GM12878 (cell line): ENCODE results near the gene IFI6. TPM values are rescaled to one million over a fixed set of nuclear protein-coding genes. Genes with fewer than 3 reads are reported as not detected.

ENCODE experiments used
- ATAC-seq: fragments of 200-7000 bp; cut with Tn5 transposase; 3 replicates; pipeline ENCODE4 v1.9.1; 2020; ENCODE audit warnings: mild to moderate bottlenecking, moderate library complexity
- BruUV-seq: library from RNA; stranded (reverse); fragments of 400-500 nt; replicated peaks from 2 replicates; lab custom pipeline; 2021; lab: Mats Ljungman, UMichigan
- CTCF ChIA-PET: fragments of 300-600 bp; sonication (Branson Sonifier 250); formaldehyde crosslinking; extraction: SDS; loops from one replicate; lab custom pipeline; 2021; ENCODE audit warnings: inconsistent platforms; lab: Yijun Ruan, JAX
- POLR2A ChIA-PET: fragments of 350-600 bp; formaldehyde crosslinking; extraction: SDS; loops from one replicate; lab custom pipeline; 2021; ENCODE audit warnings: inconsistent platforms; lab: Charles Lee
- RAD21 ChIA-PET: fragments of 300-600 bp; sonication (Branson Sonifier 250); formaldehyde crosslinking; loops from one replicate; lab custom pipeline; 2023; ENCODE audit warnings: antibody characterized with exemption; ENCODE audit not compliant: unreplicated experiment; lab: Charles Lee
- SMC1A ChIA-PET: fragments of 300-600 bp; sonication (Branson Sonifier 250); formaldehyde crosslinking; loops from one replicate; lab custom pipeline; 2023; ENCODE audit not compliant: unreplicated experiment, uncharacterized antibody; lab: Charles Lee
- DNase-seq: peaks from one replicate; pipeline ENCODE4 v3.0.0-alpha.2; 2011; ENCODE audit warnings: low read depth, low spot score
- FAIRE-seq: peaks from 3 replicates; lab custom pipeline; 2011; peaks lifted over from hg19 to GRCh38; lab: Jason Lieb, UNC
- H2AFZ ChIP-seq: 2 replicates; pipeline ENCODE4 v1.6.0; 2011; ENCODE audit warnings: low read depth, low read length, control low read depth; ENCODE audit not compliant: control insufficient read depth
- H3K27ac ChIP-seq: 2 replicates; pipeline ENCODE4 v1.5.1; 2011; ENCODE audit warnings: control low read depth; ENCODE audit not compliant: control insufficient read depth, insufficient read depth
- H3K27me3 ChIP-seq, 2 experiments: replicated peaks in 1 of 2; 2 replicates each; pipeline versions ENCODE4 v1.6.0 to v1.6.1; 2011; ENCODE audit warnings: low read length in 1 of 2; ENCODE audit not compliant: control insufficient read depth in 2 of 2, insufficient read depth in 2 of 2
- H3K36me3 ChIP-seq, 2 experiments: 2 replicates each; pipeline ENCODE4 v1.5.1; 2011; ENCODE audit warnings: low read length in 1 of 2; ENCODE audit not compliant: control insufficient read depth in 2 of 2, insufficient read depth in 2 of 2
- H3K4me1 ChIP-seq: 2 replicates; pipeline ENCODE4 v1.6.1; 2011; ENCODE audit warnings: mild to moderate bottlenecking, low read length, moderate library complexity, mixed read lengths; ENCODE audit not compliant: control insufficient read depth, insufficient read depth
- H3K4me2 ChIP-seq: 2 replicates; pipeline ENCODE4 v1.6.0; 2011; ENCODE audit warnings: control low read depth; ENCODE audit not compliant: control insufficient read depth, insufficient read depth
- H3K4me3 ChIP-seq: fragments of 200-600 bp; sonication (generic); 2 replicates; pipeline ENCODE4 v1.5.1; 2016
- H3K79me2 ChIP-seq: 2 replicates; pipeline ENCODE4 v1.6.0; 2011; ENCODE audit warnings: low read length; ENCODE audit not compliant: control insufficient read depth, insufficient read depth
- H3K9ac ChIP-seq: 2 replicates; pipeline ENCODE4 v1.8.0; 2011; ENCODE audit warnings: low read length, control low read depth, mixed read lengths; ENCODE audit not compliant: control insufficient read depth, insufficient read depth
- H3K9me3 ChIP-seq: replicated peaks from 3 replicates; pipeline ENCODE4 v1.5.1; 2011; ENCODE audit warnings: mild to moderate bottlenecking, low read length; ENCODE audit not compliant: control insufficient read depth, insufficient read depth
- H4K20me1 ChIP-seq: 2 replicates; pipeline ENCODE4 v1.6.0; 2011; ENCODE audit not compliant: control insufficient read depth, insufficient read depth
- GATAD2B ChIP-seq: fragments of 450-650 bp; conservative IDR thresholded peaks from 2 replicates; pipeline ENCODE4 v1.6.1; 2017; ENCODE audit warnings: low read depth, mild to moderate bottlenecking, moderate library complexity
- MTA3 ChIP-seq: IDR thresholded peaks from 2 replicates; pipeline ENCODE4 v1.6.1; 2012; ENCODE audit warnings: low read length, inconsistent platforms, borderline replicate concordance
- WGBS: methylation state at CpG from one replicate; pipeline ENCODE4 v1.1.6; 2016; ENCODE audit warnings: low lambda C conversion rate; ENCODE audit not compliant: insufficient replicate concordance, insufficient coverage; ENCODE audit errors: missing lambda C conversion rate; 5-methylcytosine and 5-hydroxymethylcytosine counted together
- in situ Hi-C: fragments of 300-500 bp; cut with MboI; formaldehyde crosslinking; loops from 9 replicates; pipeline ENCODE4 v1.14.3; 2018; ENCODE audit warnings: mixed read lengths
- intact Hi-C: fragments of 100-400 bp; cut with micrococcal nuclease; formaldehyde crosslinking; loops from one replicate; pipeline ENCODE4 v1.14.2; 2022; ENCODE audit not compliant: unreplicated experiment
- polyA plus RNA-seq, 11 experiments: library from polyadenylated mRNA; depleted of rRNA in 4 of 11; unstranded in 6 of 11; stranded (reverse) in 5 of 11; fragments of >200 nt; fragmentation: Nextera tagmentation in 4 of 11; fragmentation: Illumina TruSeq in 1 of 11; extraction: Ambion mirVana in 4 of 11; extraction: Trizol in 1 of 11; gene quantifications; 1 replicate in 1 of 11; 2 replicates in 10 of 11; pipeline versions ENCODE4 v1.2.1 to v1.2.3, GENCODE V29; 2011 to 2016; ENCODE audit warnings: inconsistent platforms in 2 of 11, missing spikeins in 2 of 11, low read depth in 1 of 11
- total RNA-seq, 4 experiments: library from RNA; depleted of rRNA in 3 of 4; stranded (reverse); fragments of >200 nt in 3 of 4; fragmentation: Illumina TruSeq in 1 of 4; extraction: Trizol in 1 of 4; gene quantifications; 2 replicates each; pipeline versions ENCODE4 v1.2.1 to v1.2.3, GENCODE V29; 2013 to 2021
- TF ChIP-seq, protein P1 (sequence below): IDR thresholded peaks from 2 replicates; pipeline ENCODE4 v1.6.1; 2012; ENCODE audit warnings: low read length, inconsistent platforms
- TF ChIP-seq, protein P2 (sequence below): fragments of 450-650 bp; IDR thresholded peaks from 2 replicates; pipeline ENCODE4 v1.6.1; 2018; ENCODE audit warnings: mild to moderate bottlenecking, low read depth, moderate library complexity; ENCODE audit not compliant: partially characterized antibody

IFI6 gene
- total and polyA plus RNA-seq, 10 of the 15 experiments (the other 5 are each of a cell fraction or from before 2014, with no cell fraction given), result 5.6 to 123 (median 69.0) TPM

DNA sequence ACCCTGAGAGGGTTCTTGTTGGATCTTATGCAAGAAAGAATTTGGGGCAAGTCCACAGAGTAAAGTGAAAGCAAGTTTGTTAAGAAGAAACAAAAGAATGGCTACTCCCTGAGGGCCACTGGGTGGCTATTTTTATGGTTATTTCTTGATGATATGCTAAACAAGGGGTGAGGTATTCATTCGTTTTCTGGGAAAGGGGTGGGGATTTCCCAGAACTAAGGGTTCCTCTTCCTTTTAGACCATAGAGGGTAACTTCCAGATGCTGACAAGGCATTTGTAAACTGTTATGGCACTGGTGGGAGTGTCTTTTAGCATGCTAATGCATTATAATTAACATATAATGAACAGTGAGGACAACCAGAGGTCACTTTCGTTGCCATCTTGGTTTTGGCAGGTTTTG is 18.2 kb upstream of the IFI6 start:
- FAIRE-seq (no peak), DNase-seq (no peak), ATAC-seq (peak; percentile 23; the same call in 2 of the 3 replicates)
- RAD21 ChIA-PET, result interaction anchor here (1.6 kb wide), 1 partner anchor 35 kb away, joined by 12 read pairs; the partner anchor contains the start of gene FAM76A
- Histone ChIP-seq H3K4me2 (peak overlapping the region; percentile 78), H4K20me1 (no peaks in the 10 kb centered on the region), H3K9me3 (no peaks in the 10 kb centered on the region; the same call in 1 of the 3 replicates), H3K9ac (peak overlapping the region; percentile 50; the same call in 1 of the 2 replicates), H3K79me2 (no peaks in the 10 kb centered on the region), H3K4me1 (peaks cover 10% of the 10 kb centered on the region), H3K27ac (peak overlapping the region; percentile 57), H3K36me3 (no peaks in the 10 kb centered on the region), H3K4me3 (peak overlapping the region; percentile 33; the same call in 1 of the 2 replicates), H2AFZ (peak overlapping the region; percentile 92), H3K27me3 (no peaks in the 10 kb centered on the region)
- TF ChIP-seq, protein P1, sequence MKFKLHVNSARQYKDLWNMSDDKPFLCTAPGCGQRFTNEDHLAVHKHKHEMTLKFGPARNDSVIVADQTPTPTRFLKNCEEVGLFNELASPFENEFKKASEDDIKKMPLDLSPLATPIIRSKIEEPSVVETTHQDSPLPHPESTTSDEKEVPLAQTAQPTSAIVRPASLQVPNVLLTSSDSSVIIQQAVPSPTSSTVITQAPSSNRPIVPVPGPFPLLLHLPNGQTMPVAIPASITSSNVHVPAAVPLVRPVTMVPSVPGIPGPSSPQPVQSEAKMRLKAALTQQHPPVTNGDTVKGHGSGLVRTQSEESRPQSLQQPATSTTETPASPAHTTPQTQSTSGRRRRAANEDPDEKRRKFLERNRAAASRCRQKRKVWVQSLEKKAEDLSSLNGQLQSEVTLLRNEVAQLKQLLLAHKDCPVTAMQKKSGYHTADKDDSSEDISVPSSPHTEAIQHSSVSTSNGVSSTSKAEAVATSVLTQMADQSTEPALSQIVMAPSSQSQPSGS, result 0 out of 2 replicates have a peak, but pooled peaks have one; percentile 7
- TF ChIP-seq, protein P2, sequence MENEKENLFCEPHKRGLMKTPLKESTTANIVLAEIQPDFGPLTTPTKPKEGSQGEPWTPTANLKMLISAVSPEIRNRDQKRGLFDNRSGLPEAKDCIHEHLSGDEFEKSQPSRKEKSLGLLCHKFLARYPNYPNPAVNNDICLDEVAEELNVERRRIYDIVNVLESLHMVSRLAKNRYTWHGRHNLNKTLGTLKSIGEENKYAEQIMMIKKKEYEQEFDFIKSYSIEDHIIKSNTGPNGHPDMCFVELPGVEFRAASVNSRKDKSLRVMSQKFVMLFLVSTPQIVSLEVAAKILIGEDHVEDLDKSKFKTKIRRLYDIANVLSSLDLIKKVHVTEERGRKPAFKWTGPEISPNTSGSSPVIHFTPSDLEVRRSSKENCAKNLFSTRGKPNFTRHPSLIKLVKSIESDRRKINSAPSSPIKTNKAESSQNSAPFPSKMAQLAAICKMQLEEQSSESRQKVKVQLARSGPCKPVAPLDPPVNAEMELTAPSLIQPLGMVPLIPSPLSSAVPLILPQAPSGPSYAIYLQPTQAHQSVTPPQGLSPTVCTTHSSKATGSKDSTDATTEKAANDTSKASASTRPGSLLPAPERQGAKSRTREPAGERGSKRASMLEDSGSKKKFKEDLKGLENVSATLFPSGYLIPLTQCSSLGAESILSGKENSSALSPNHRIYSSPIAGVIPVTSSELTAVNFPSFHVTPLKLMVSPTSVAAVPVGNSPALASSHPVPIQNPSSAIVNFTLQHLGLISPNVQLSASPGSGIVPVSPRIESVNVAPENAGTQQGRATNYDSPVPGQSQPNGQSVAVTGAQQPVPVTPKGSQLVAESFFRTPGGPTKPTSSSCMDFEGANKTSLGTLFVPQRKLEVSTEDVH, result no peak
- 0 out of 2 replicates have a peak, but pooled peaks have one; percentile 0 for TF ChIP-seq MTA3
- TF ChIP-seq GATAD2B, result 0 out of 2 replicates have a peak, but pooled peaks have one; percentile 13
- POLR2A ChIA-PET, result interaction anchor here (1.6 to 1.9 kb wide), 2 partner anchors 18 to 35 kb away, joined by 6 to 9 read pairs; partner anchors contain the start of genes FAM76A and IFI6
- WGBS, result 28% methylated on average over 2 of the region's 2 CpGs
- SMC1A ChIA-PET, result interaction anchor here (2.1 to 3.2 kb wide), 3 partner anchors 11 to 21 kb away, joined by 5 to 11 read pairs (median 9); partner anchors contain the start of gene IFI6
- intact Hi-C loops (no loop called here), in situ Hi-C loops (no loop called here)
- no TSS peak for BruUV-seq
- CTCF ChIA-PET, result no interaction called here
